OCI-LY3 (cell line): ENCODE measurements around the gene HNRNPF.

Experiments
- H2AFZ ChIP-seq: fragments of 200-600, 300-600 bp; shearing (Covaris generic); 2 replicates; pipeline ENCODE4 v1.6.0; 2014; ENCODE audit warnings: antibody characterized with exemption, low read depth, low read length
- H3K27ac ChIP-seq: fragments of 200-600, 300-600 bp; sonication (generic); 2 replicates; pipeline ENCODE4 v1.5.1; 2014; ENCODE audit warnings: mild to moderate bottlenecking, low read length, moderate library complexity, mixed read lengths
- H3K27me3 ChIP-seq: fragments of 200-600, 300-600 bp; sonication (generic); 2 replicates; pipeline ENCODE4 v1.6.1; 2014; ENCODE audit warnings: low read depth, low read length, mixed read lengths
- H3K36me3 ChIP-seq: fragments of 200-600, 300-600 bp; sonication (generic); replicated peaks from 2 replicates; pipeline ENCODE3; 2014; ENCODE audit warnings: low read depth, low read length, mixed read lengths
- H3K4me1 ChIP-seq: fragments of 300-600, 200-600 bp; sonication (generic); 2 replicates; pipeline ENCODE4 v1.6.1; 2014; ENCODE audit warnings: low read length, mixed read lengths
- H3K4me2 ChIP-seq: fragments of 200-600, 300-600 bp; sonication (generic); 2 replicates; pipeline ENCODE4 v1.6.1; 2014; ENCODE audit warnings: low read length, mixed read lengths
- H3K4me3 ChIP-seq: fragments of 300-600, 200-600 bp; sonication (generic); 2 replicates; pipeline ENCODE4 v1.5.1; 2014; ENCODE audit warnings: antibody characterized with exemption, mild to moderate bottlenecking, low read length, moderate library complexity
- H3K79me2 ChIP-seq: fragments of 300-600, 200-600 bp; shearing (Covaris generic); 2 replicates; pipeline ENCODE4 v1.6.1; 2014; ENCODE audit warnings: mild to moderate bottlenecking, low read length, mixed read lengths
- H3K9ac ChIP-seq: fragments of 300-600, 200-600 bp; shearing (Covaris generic); 2 replicates; pipeline ENCODE4 v1.6.0; 2014; ENCODE audit warnings: mild to moderate bottlenecking, low read length, moderate library complexity
- H3K9me3 ChIP-seq: fragments of 200-600, 300-600 bp; shearing (Covaris generic); 2 replicates; pipeline ENCODE4 v1.6.1; 2014; ENCODE audit warnings: low read length, mixed read lengths; ENCODE audit not compliant: insufficient read depth
- H4K20me1 ChIP-seq: fragments of 200-600, 300-600 bp; sonication (generic); 2 replicates; pipeline ENCODE4 v1.6.1; 2016; ENCODE audit warnings: low read length, mixed read lengths; ENCODE audit not compliant: insufficient read depth
- CTCF ChIP-seq: fragments of 200-600, 300-600 bp; sonication (generic); IDR thresholded peaks from 2 replicates; pipeline ENCODE4 v1.5.1; 2014; ENCODE audit warnings: antibody characterized with exemption, low read length, low read depth
- EZH2phosphoT487 ChIP-seq: fragments of 200-600 bp; shearing (Covaris generic); IDR thresholded peaks from 2 replicates; pipeline ENCODE4 v1.6.1; 2018; ENCODE audit warnings: antibody characterized with exemption, mixed run types, low read depth

The HNRNPF gene

GRCh38 chr10:43385412-43386004 lies 23.5 kb downstream of the HNRNPF start:
- Histone ChIP-seq H3K4me1 (no peaks in the 10 kb centered on the region), H3K4me2 (no peak overlapping the region), H3K9me3 (no peaks in the 10 kb centered on the region), H3K4me3 (no peak overlapping the region), H4K20me1 (peaks cover 52% of the 10 kb centered on the region), H3K27ac (no peak overlapping the region), H3K9ac (no peak overlapping the region), H2AFZ (no peak overlapping the region), H3K79me2 (peaks cover 25% of the 10 kb centered on the region), H3K27me3 (no peaks in the 10 kb centered on the region), H3K36me3 (peaks cover 43% of the 10 kb centered on the region)
- TF ChIP-seq CTCF (no peak), EZH2phosphoT487 (no peak)

- no peak overlapping the region for H3K9ac ChIP-seq
- no peak overlapping the region for H3K27ac ChIP-seq
Measured at GRCh38 chr10:43384252-43385221, 24.4 kb downstream of the HNRNPF start.

DNA sequence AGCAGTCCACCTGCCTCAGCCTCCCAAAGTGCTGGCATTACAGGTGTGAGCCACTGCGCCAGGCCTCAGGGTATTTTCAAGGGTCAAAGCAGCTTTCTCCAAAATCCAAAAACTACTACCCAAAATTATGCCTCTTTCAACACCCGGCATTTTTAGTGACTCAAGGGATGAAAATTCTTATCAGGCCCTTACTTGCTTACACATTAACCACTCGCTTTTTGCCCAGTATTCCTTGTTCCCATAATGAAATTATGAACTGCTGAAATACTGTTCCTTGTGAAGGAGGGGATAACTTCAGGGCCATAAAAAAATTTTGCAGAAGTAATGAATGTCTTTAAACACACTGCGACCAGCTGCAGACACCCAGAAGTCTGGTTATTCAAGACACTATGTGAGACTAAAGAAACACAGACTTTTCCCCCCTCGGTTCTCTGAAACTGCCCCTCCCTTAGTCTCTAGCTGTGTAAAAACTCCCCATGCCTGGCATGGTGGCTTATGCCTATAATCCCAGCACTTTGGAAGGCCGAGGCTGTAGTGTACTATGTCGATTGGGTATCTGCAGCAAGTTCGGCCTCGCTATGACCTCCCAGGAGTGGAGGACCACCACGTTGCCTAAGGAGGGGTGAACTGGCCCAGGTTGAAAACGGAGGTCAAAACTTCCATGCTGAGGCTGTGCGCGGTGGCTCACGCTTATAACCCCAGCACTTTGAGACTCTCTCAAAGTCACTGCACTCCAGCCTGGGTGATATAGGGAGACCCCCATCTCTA lies 25.6 kb downstream of the HNRNPF start:
- peaks cover 4% of the 10 kb centered on the region for H3K79me2 ChIP-seq
- no peak overlapping the region for H3K27ac ChIP-seq
- no peak overlapping the region for H3K4me3 ChIP-seq
- H3K9me3 ChIP-seq: no peaks in the 10 kb centered on the region
- TF ChIP-seq CTCF: no peak
- no peak for TF ChIP-seq EZH2phosphoT487
- H3K9ac ChIP-seq: no peak overlapping the region
- peaks cover 32% of the 10 kb centered on the region for H4K20me1 ChIP-seq
- no peaks in the 10 kb centered on the region for H3K4me1 ChIP-seq
- no peak overlapping the region for H3K4me2 ChIP-seq
- no peaks in the 10 kb centered on the region for H3K27me3 ChIP-seq
- no peak overlapping the region for H2AFZ ChIP-seq
- H3K36me3 ChIP-seq: peaks cover 24% of the 10 kb centered on the region

More at GRCh38 chr10:43384252-43385221, 24.4 kb downstream of the HNRNPF start:
- Histone ChIP-seq H3K36me3 (peaks cover 34% of the 10 kb centered on the region), H3K4me2 (no peak overlapping the region), H2AFZ (no peak overlapping the region), H3K27me3 (no peaks in the 10 kb centered on the region), H3K79me2 (peaks cover 16% of the 10 kb centered on the region), H4K20me1 (peaks cover 42% of the 10 kb centered on the region), H3K9me3 (no peaks in the 10 kb centered on the region), H3K4me1 (no peaks in the 10 kb centered on the region), H3K4me3 (no peak overlapping the region)
- TF ChIP-seq EZH2phosphoT487 (no peak), CTCF (no peak)
